GM12878 (cell line): Measurements from ENCODE around the gene ZNF146. TPM values are rescaled to one million over a fixed set of nuclear protein-coding genes. Genes with fewer than 3 reads are reported as not detected.

Source experiments
- ATAC-seq: fragments of 200-7000 bp; cut with Tn5 transposase; 3 replicates; pipeline ENCODE4 v1.9.1; 2020; ENCODE audit warnings: mild to moderate bottlenecking, moderate library complexity
- BruUV-seq: library from RNA; stranded (reverse); fragments of 400-500 nt; replicated peaks from 2 replicates; lab custom pipeline; 2021; lab: Mats Ljungman, UMichigan
- CTCF ChIA-PET: fragments of 300-600 bp; sonication (Branson Sonifier 250); formaldehyde crosslinking; extraction: SDS; loops from one replicate; lab custom pipeline; 2021; ENCODE audit warnings: inconsistent platforms; lab: Yijun Ruan, JAX
- POLR2A ChIA-PET: fragments of 350-600 bp; formaldehyde crosslinking; extraction: SDS; loops from one replicate; lab custom pipeline; 2021; ENCODE audit warnings: inconsistent platforms; lab: Charles Lee
- RAD21 ChIA-PET: fragments of 300-600 bp; sonication (Branson Sonifier 250); formaldehyde crosslinking; loops from one replicate; lab custom pipeline; 2023; ENCODE audit warnings: antibody characterized with exemption; ENCODE audit not compliant: unreplicated experiment; lab: Charles Lee
- SMC1A ChIA-PET: fragments of 300-600 bp; sonication (Branson Sonifier 250); formaldehyde crosslinking; loops from one replicate; lab custom pipeline; 2023; ENCODE audit not compliant: unreplicated experiment, uncharacterized antibody; lab: Charles Lee
- DNase-seq: peaks from one replicate; pipeline ENCODE4 v3.0.0-alpha.2; 2011; ENCODE audit warnings: low read depth, low spot score
- FAIRE-seq: peaks from 3 replicates; lab custom pipeline; 2011; peaks lifted over from hg19 to GRCh38; lab: Jason Lieb, UNC
- H2AFZ ChIP-seq: 2 replicates; pipeline ENCODE4 v1.6.0; 2011; ENCODE audit warnings: low read depth, low read length, control low read depth; ENCODE audit not compliant: control insufficient read depth
- H3K27ac ChIP-seq: 2 replicates; pipeline ENCODE4 v1.5.1; 2011; ENCODE audit warnings: control low read depth; ENCODE audit not compliant: control insufficient read depth, insufficient read depth
- H3K27me3 ChIP-seq, 2 experiments: replicated peaks in 1 of 2; 2 replicates each; pipeline versions ENCODE4 v1.6.0 to v1.6.1; 2011; ENCODE audit warnings: low read length in 1 of 2; ENCODE audit not compliant: control insufficient read depth in 2 of 2, insufficient read depth in 2 of 2
- H3K36me3 ChIP-seq, 2 experiments: 2 replicates each; pipeline ENCODE4 v1.5.1; 2011; ENCODE audit warnings: low read length in 1 of 2; ENCODE audit not compliant: control insufficient read depth in 2 of 2, insufficient read depth in 2 of 2
- H3K4me1 ChIP-seq: 2 replicates; pipeline ENCODE4 v1.6.1; 2011; ENCODE audit warnings: mild to moderate bottlenecking, low read length, moderate library complexity, mixed read lengths; ENCODE audit not compliant: control insufficient read depth, insufficient read depth
- H3K4me2 ChIP-seq: 2 replicates; pipeline ENCODE4 v1.6.0; 2011; ENCODE audit warnings: control low read depth; ENCODE audit not compliant: control insufficient read depth, insufficient read depth
- H3K4me3 ChIP-seq: fragments of 200-600 bp; sonication (generic); 2 replicates; pipeline ENCODE4 v1.5.1; 2016
- H3K79me2 ChIP-seq: 2 replicates; pipeline ENCODE4 v1.6.0; 2011; ENCODE audit warnings: low read length; ENCODE audit not compliant: control insufficient read depth, insufficient read depth
- H3K9ac ChIP-seq: 2 replicates; pipeline ENCODE4 v1.8.0; 2011; ENCODE audit warnings: low read length, control low read depth, mixed read lengths; ENCODE audit not compliant: control insufficient read depth, insufficient read depth
- H3K9me3 ChIP-seq: replicated peaks from 3 replicates; pipeline ENCODE4 v1.5.1; 2011; ENCODE audit warnings: mild to moderate bottlenecking, low read length; ENCODE audit not compliant: control insufficient read depth, insufficient read depth
- H4K20me1 ChIP-seq: 2 replicates; pipeline ENCODE4 v1.6.0; 2011; ENCODE audit not compliant: control insufficient read depth, insufficient read depth
- BCL11A ChIP-seq: IDR thresholded peaks from 2 replicates; pipeline ENCODE4 v1.6.1; 2011; ENCODE audit warnings: low read depth, low read length
- BHLHE40 ChIP-seq, 2 experiments: fragments of 450-650 bp in 1 of 2; IDR thresholded peaks; 2 replicates each; pipeline ENCODE4 v1.6.1; 2011 to 2017; ENCODE audit warnings: low read depth in 2 of 2, borderline replicate concordance in 1 of 2, improper control_type of control experiment in 1 of 2, low read length in 1 of 2, mild to moderate bottlenecking in 1 of 2
- EED ChIP-seq: sonication (generic); IDR thresholded peaks from 2 replicates; pipeline ENCODE4 v1.6.1; 2016; ENCODE audit warnings: antibody characterized with exemption, low read depth
- EZH2 ChIP-seq: IDR thresholded peaks from 2 replicates; pipeline ENCODE4 v1.6.1; 2012; ENCODE audit warnings: low read depth, mild to moderate bottlenecking, control low read depth, inconsistent platforms, low read length, borderline replicate concordance; ENCODE audit not compliant: control insufficient read depth
- LARP7 ChIP-seq: fragments of 450-650 bp; IDR thresholded peaks from 2 replicates; pipeline ENCODE4 v1.6.1; 2017; ENCODE audit warnings: mild to moderate bottlenecking
- MTA3 ChIP-seq: IDR thresholded peaks from 2 replicates; pipeline ENCODE4 v1.6.1; 2012; ENCODE audit warnings: low read length, inconsistent platforms, borderline replicate concordance
- MYB ChIP-seq: fragments of 150-350 bp; IDR thresholded peaks from 2 replicates; pipeline ENCODE4 v1.6.1; 2014; ENCODE audit warnings: mild to moderate bottlenecking, low read depth, low read length, borderline replicate concordance
- NFXL1 ChIP-seq: fragments of 450-650 bp; IDR thresholded peaks from 2 replicates; pipeline ENCODE4 v1.6.1; 2017; ENCODE audit warnings: antibody characterized with exemption, mild to moderate bottlenecking, borderline replicate concordance
- SPI1 ChIP-seq: IDR thresholded peaks from 2 replicates; pipeline ENCODE4 v1.6.1; 2011; ENCODE audit warnings: low read depth, mild to moderate bottlenecking, low read length, moderate library complexity, borderline replicate concordance; ENCODE audit not compliant: insufficient read depth
- YY1 ChIP-seq: IDR thresholded peaks from 2 replicates; pipeline ENCODE4 v1.6.1; 2011; ENCODE audit warnings: low read depth, mild to moderate bottlenecking, low read length
- WGBS: methylation state at CpG from one replicate; pipeline ENCODE4 v1.1.6; 2016; ENCODE audit warnings: low lambda C conversion rate; ENCODE audit not compliant: insufficient replicate concordance, insufficient coverage; ENCODE audit errors: missing lambda C conversion rate; 5-methylcytosine and 5-hydroxymethylcytosine counted together
- in situ Hi-C: fragments of 300-500 bp; cut with MboI; formaldehyde crosslinking; loops from 9 replicates; pipeline ENCODE4 v1.14.3; 2018; ENCODE audit warnings: mixed read lengths
- intact Hi-C: fragments of 100-400 bp; cut with micrococcal nuclease; formaldehyde crosslinking; loops from one replicate; pipeline ENCODE4 v1.14.2; 2022; ENCODE audit not compliant: unreplicated experiment
- polyA plus RNA-seq, 11 experiments: library from polyadenylated mRNA; depleted of rRNA in 4 of 11; unstranded in 6 of 11; stranded (reverse) in 5 of 11; fragments of >200 nt; fragmentation: Nextera tagmentation in 4 of 11; fragmentation: Illumina TruSeq in 1 of 11; extraction: Ambion mirVana in 4 of 11; extraction: Trizol in 1 of 11; gene quantifications; 1 replicate in 1 of 11; 2 replicates in 10 of 11; pipeline versions ENCODE4 v1.2.1 to v1.2.3, GENCODE V29; 2011 to 2016; ENCODE audit warnings: inconsistent platforms in 2 of 11, missing spikeins in 2 of 11, low read depth in 1 of 11
- total RNA-seq, 4 experiments: library from RNA; depleted of rRNA in 3 of 4; stranded (reverse); fragments of >200 nt in 3 of 4; fragmentation: Illumina TruSeq in 1 of 4; extraction: Trizol in 1 of 4; gene quantifications; 2 replicates each; pipeline versions ENCODE4 v1.2.1 to v1.2.3, GENCODE V29; 2013 to 2021

The ZNF146 gene
- total and polyA plus RNA-seq, 10 of the 15 experiments (the other 5 are each of a cell fraction or from before 2014, with no cell fraction given), result 20.0 to 115 (median 71.2) TPM

DNA sequence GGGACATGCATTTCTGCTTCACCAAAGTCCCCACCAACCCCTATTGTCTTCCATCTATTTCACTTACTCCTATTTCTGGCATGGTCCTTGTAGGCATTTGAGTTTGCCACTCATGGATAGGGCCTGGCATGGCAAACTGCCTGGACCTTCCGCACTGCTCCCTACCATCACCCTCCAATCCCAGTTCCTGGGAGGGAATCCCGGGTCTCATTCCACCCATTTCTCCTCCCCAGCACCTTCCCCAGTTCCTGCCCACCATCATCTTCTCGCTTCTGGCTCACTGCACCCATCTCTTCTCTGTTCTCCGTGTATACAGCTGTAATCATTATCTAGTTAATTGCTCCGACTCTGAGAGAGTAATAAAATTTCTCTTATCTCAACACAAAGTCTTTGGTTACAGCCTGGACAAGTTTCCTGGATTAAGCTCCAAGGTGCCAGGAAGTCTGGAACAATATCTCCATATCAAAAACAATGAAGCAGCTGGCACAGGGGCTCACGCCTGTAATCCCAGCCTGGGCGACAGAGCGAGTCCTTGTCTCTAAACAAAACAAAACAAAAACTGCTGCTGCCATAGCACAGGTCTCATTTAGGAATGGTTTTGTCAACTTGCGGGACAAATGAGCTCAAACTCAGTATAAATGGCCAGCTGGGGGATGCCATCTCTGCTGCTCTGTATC is 45.7 kb upstream of the ZNF146 start:
- DNase-seq, result no peak
- TSS peak; percentile 57 for BruUV-seq
- Histone ChIP-seq H3K9me3 (no peaks in the 10 kb centered on the region), H4K20me1 (no peaks in the 10 kb centered on the region), H3K4me1 (no peaks in the 10 kb centered on the region), H3K27me3 (no peaks in the 10 kb centered on the region), H3K4me2 (no peak overlapping the region), H3K79me2 (no peaks in the 10 kb centered on the region), H3K9ac (no peak overlapping the region), H3K27ac (no peak overlapping the region), H2AFZ (no peak overlapping the region), H3K4me3 (no peak overlapping the region), H3K36me3 (no peaks in the 10 kb centered on the region)
- intact Hi-C loops (no loop called here), in situ Hi-C loops (no loop called here)
- WGBS, result 91% methylated on average over 9 of the region's 9 CpGs
- TF ChIP-seq MYB (no peak), BHLHE40 (IDR thresholded peaks at IDR 0.05; ENCODE audit: borderline replicate concordance in 1 of 2, low read depth in 2 of 2, low read length in 1 of 2) (no peak), NFXL1 (no peak), LARP7 (no peak), YY1 (no peak), MTA3 (no peak), EZH2 (no peak), BCL11A (no peak), SPI1 (no peak), EED (no peak)
- POLR2A ChIA-PET, result interaction anchor here (1.0 kb wide), 1 partner anchor 41 kb away, joined by 7 read pairs; no protein-coding TSS in a partner anchor
- RAD21 ChIA-PET, result interaction anchor here (0.9 to 5.0 kb wide), 5 partner anchors 40 to 238 kb away, joined by 3 to 69 read pairs (median 4); partner anchors contain the start of genes POLR2I and TBCB
- CTCF ChIA-PET, result interaction anchor here (0.8 to 5.4 kb wide), 12 partner anchors 8 to 223 kb away, joined by 3 to 76 read pairs (median 4); partner anchors contain the start of gene POLR2I
- SMC1A ChIA-PET, result interaction anchor here (0.8 to 3.5 kb wide), 5 partner anchors 41 to 275 kb away, joined by 3 to 38 read pairs (median 3); partner anchors contain the start of gene THAP8
- FAIRE-seq, result no peak
- no peak for ATAC-seq
